ENCODE measurements around the gene OXSR1. TPM values are rescaled to one million over a fixed set of nuclear protein-coding genes. Genes with fewer than 3 reads are reported as not detected.

The OXSR1 gene
- total RNA-seq, 1 experiment from 2014 or later, result 27.9 TPM

- in situ Hi-C loops (cut with HindIII; ENCODE audit: low pct_unique_long_range_greater_than_20kb, low sequenced_read_pairs), result no loop called here
- peak; percentile 33 for DNase-seq (ENCODE audit: low read depth, low spot score)
Measured at GRCh38 chr3:38138349-38139190, 26.8 kb upstream of the OXSR1 start, which contains the start of gene MYD88. Gene MYD88 (plus strand): TSS chr3:38138661. CDS start chr3:38138701, 40 bp downstream.

GRCh38 chr3:38139191-38139590, 26.1 kb upstream of the OXSR1 start:
- in situ Hi-C loops (cut with HindIII; ENCODE audit: low pct_unique_long_range_greater_than_20kb, low sequenced_read_pairs), result no loop called here
- no peak for DNase-seq (ENCODE audit: low read depth, low spot score)

GRCh38 chr3:38139652-38140051, 25.7 kb upstream of the OXSR1 start:
- DNase-seq (ENCODE audit: low read depth, low spot score), result no peak
- in situ Hi-C loops (cut with HindIII; ENCODE audit: low pct_unique_long_range_greater_than_20kb, low sequenced_read_pairs), result no loop called here

- no peak for DNase-seq (ENCODE audit: low read depth, low spot score)
- in situ Hi-C loops (cut with HindIII; ENCODE audit: low pct_unique_long_range_greater_than_20kb, low sequenced_read_pairs), result no loop called here
Measured at GRCh38 chr3:38140326-38141172, 24.8 kb upstream of the OXSR1 start.

- in situ Hi-C loops (cut with HindIII; ENCODE audit: low pct_unique_long_range_greater_than_20kb, low sequenced_read_pairs), result no loop called here
Measured at GRCh38 chr3:38141173-38141951, 24.0 kb upstream of the OXSR1 start.

GRCh38 chr3:38141952-38142273, 23.4 kb upstream of the OXSR1 start:
- in situ Hi-C loops (cut with HindIII; ENCODE audit: low pct_unique_long_range_greater_than_20kb, low sequenced_read_pairs), result no loop called here
- no peak for DNase-seq (ENCODE audit: low read depth, low spot score)

More at GRCh38 chr3:38141173-38141951, 24.0 kb upstream of the OXSR1 start:
- DNase-seq (ENCODE audit: low read depth, low spot score), result no peak

- in situ Hi-C loops (cut with HindIII; ENCODE audit: low pct_unique_long_range_greater_than_20kb, low sequenced_read_pairs), result no loop called here
- no peak for DNase-seq (ENCODE audit: low read depth, low spot score)
Measured at GRCh38 chr3:38142959-38143358, 22.4 kb upstream of the OXSR1 start.

- DNase-seq (ENCODE audit: low read depth, low spot score), result no peak
- in situ Hi-C loops (cut with HindIII; ENCODE audit: low pct_unique_long_range_greater_than_20kb, low sequenced_read_pairs), result no loop called here
Measured at GRCh38 chr3:38143511-38143910, 21.8 kb upstream of the OXSR1 start.

GRCh38 chr3:38146504-38146903, 18.8 kb upstream of the OXSR1 start:
- DNase-seq (ENCODE audit: low read depth, low spot score), result no peak
- in situ Hi-C loops (cut with HindIII; ENCODE audit: low pct_unique_long_range_greater_than_20kb, low sequenced_read_pairs), result no loop called here

GRCh38 chr3:38147421-38147820, 17.9 kb upstream of the OXSR1 start:
- in situ Hi-C loops (cut with HindIII; ENCODE audit: low pct_unique_long_range_greater_than_20kb, low sequenced_read_pairs), result no loop called here
- no peak for DNase-seq (ENCODE audit: low read depth, low spot score)

GRCh38 chr3:38148311-38148882, 16.9 kb upstream of the OXSR1 start:
- no peak for DNase-seq (ENCODE audit: low read depth, low spot score)
- in situ Hi-C loops (cut with HindIII; ENCODE audit: low pct_unique_long_range_greater_than_20kb, low sequenced_read_pairs), result no loop called here

- in situ Hi-C loops (cut with HindIII; ENCODE audit: low pct_unique_long_range_greater_than_20kb, low sequenced_read_pairs), result no loop called here
- DNase-seq (ENCODE audit: low read depth, low spot score), result no peak
Measured at GRCh38 chr3:38149708-38150107, 15.6 kb upstream of the OXSR1 start.

- DNase-seq (ENCODE audit: low read depth, low spot score), result no peak
- in situ Hi-C loops (cut with HindIII; ENCODE audit: low pct_unique_long_range_greater_than_20kb, low sequenced_read_pairs), result no loop called here
Measured at GRCh38 chr3:38150780-38151528, 14.4 kb upstream of the OXSR1 start.

- no peak for DNase-seq (ENCODE audit: low read depth, low spot score)
- in situ Hi-C loops (cut with HindIII; ENCODE audit: low pct_unique_long_range_greater_than_20kb, low sequenced_read_pairs), result no loop called here
Measured at GRCh38 chr3:38151667-38152265, 13.6 kb upstream of the OXSR1 start.

- in situ Hi-C loops (cut with HindIII; ENCODE audit: low pct_unique_long_range_greater_than_20kb, low sequenced_read_pairs), result no loop called here
- DNase-seq (ENCODE audit: low read depth, low spot score), result no peak
Measured at GRCh38 chr3:38152609-38153008, 12.7 kb upstream of the OXSR1 start.

GRCh38 chr3:38153221-38153620, 12.1 kb upstream of the OXSR1 start:
- in situ Hi-C loops (cut with HindIII; ENCODE audit: low pct_unique_long_range_greater_than_20kb, low sequenced_read_pairs), result no loop called here
- no peak for DNase-seq (ENCODE audit: low read depth, low spot score)

GRCh38 chr3:38154033-38154494, 11.3 kb upstream of the OXSR1 start:
- in situ Hi-C loops (cut with HindIII; ENCODE audit: low pct_unique_long_range_greater_than_20kb, low sequenced_read_pairs), result no loop called here
- no peak for DNase-seq (ENCODE audit: low read depth, low spot score)

All from SK-MEL-5 (cell line).